Loucy (cell line): Measurements from ENCODE around the gene GCNT2.

ENCODE experiments used
- EZH2phosphoT487 ChIP-seq: fragments of 200-600 bp; IDR thresholded peaks from 2 replicates; pipeline ENCODE4 v1.6.1; 2018; ENCODE audit warnings: antibody characterized with exemption, mild to moderate bottlenecking, moderate library complexity, borderline replicate concordance
- TF ChIP-seq, protein P1 (sequence below): fragments of 200-600 bp; sonication (generic); conservative IDR thresholded peaks from 2 replicates; pipeline ENCODE4 v1.5.1; 2014; ENCODE audit warnings: mild to moderate bottlenecking, antibody characterized with exemption, low read length

DNA sequence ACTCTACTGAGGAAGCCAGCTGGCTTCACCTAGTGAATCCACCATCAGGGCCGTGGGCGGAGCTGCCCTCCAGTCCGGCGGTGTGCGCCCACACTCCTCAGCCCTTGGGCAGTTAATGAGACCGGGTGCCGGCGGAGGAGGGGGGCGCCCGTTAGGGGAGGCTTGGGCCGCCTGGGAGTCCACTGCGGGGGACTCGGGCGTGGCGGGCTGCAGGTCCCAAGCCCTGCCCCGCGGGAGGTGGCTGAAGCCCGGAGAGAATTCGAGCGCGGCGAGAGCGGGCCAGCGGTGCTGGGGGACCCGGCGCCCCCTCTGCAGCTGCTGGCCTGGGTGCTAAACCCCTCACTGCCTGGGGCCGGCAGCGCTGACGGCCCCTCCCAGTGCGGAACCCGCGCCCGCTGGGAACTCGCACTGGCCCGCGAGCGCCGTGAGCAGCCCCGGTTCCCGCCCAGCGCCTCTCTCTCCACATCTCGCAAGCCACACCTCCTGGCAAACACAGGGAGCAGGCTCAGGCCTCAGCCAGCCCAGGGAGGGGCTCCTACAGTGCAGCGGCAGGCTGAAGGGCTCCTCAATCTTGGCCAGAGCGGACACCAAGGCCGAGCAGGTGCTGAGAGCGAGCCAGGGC is 38.4 kb upstream of the GCNT2 start:
- TF ChIP-seq, protein P1, sequence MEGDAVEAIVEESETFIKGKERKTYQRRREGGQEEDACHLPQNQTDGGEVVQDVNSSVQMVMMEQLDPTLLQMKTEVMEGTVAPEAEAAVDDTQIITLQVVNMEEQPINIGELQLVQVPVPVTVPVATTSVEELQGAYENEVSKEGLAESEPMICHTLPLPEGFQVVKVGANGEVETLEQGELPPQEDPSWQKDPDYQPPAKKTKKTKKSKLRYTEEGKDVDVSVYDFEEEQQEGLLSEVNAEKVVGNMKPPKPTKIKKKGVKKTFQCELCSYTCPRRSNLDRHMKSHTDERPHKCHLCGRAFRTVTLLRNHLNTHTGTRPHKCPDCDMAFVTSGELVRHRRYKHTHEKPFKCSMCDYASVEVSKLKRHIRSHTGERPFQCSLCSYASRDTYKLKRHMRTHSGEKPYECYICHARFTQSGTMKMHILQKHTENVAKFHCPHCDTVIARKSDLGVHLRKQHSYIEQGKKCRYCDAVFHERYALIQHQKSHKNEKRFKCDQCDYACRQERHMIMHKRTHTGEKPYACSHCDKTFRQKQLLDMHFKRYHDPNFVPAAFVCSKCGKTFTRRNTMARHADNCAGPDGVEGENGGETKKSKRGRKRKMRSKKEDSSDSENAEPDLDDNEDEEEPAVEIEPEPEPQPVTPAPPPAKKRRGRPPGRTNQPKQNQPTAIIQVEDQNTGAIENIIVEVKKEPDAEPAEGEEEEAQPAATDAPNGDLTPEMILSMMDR = no peak
- TF ChIP-seq EZH2phosphoT487 = no peak
